ENCODE results near the gene CDC45. TPM values are rescaled to one million over a fixed set of nuclear protein-coding genes. Genes with fewer than 3 reads are reported as not detected.

Gene CDC45
- total RNA-seq, 4 donors from 2014 or later, result 0.34 TPM; not detected in 3

GRCh38 chr22:19543970-19544708 lies 64.4 kb downstream of the CDC45 start:
- TF ChIP-seq, protein P1, sequence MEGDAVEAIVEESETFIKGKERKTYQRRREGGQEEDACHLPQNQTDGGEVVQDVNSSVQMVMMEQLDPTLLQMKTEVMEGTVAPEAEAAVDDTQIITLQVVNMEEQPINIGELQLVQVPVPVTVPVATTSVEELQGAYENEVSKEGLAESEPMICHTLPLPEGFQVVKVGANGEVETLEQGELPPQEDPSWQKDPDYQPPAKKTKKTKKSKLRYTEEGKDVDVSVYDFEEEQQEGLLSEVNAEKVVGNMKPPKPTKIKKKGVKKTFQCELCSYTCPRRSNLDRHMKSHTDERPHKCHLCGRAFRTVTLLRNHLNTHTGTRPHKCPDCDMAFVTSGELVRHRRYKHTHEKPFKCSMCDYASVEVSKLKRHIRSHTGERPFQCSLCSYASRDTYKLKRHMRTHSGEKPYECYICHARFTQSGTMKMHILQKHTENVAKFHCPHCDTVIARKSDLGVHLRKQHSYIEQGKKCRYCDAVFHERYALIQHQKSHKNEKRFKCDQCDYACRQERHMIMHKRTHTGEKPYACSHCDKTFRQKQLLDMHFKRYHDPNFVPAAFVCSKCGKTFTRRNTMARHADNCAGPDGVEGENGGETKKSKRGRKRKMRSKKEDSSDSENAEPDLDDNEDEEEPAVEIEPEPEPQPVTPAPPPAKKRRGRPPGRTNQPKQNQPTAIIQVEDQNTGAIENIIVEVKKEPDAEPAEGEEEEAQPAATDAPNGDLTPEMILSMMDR (IDR thresholded peaks at IDR 0.05; ENCODE audit: low read depth), result no peak

GRCh38 chr22:19545935-19546207 lies 66.2 kb downstream of the CDC45 start:
- TF ChIP-seq, protein P1 (IDR thresholded peaks at IDR 0.05; ENCODE audit: low read depth), result no peak

GRCh38 chr22:19546680-19547079 lies 67.0 kb downstream of the CDC45 start:
- TF ChIP-seq, protein P1 (IDR thresholded peaks at IDR 0.05; ENCODE audit: low read depth), result no peak

- TF ChIP-seq, protein P1 (IDR thresholded peaks at IDR 0.05; ENCODE audit: low read depth), result no peak
Observed at GRCh38 chr22:19547620-19548019, 67.9 kb downstream of the CDC45 start.

GRCh38 chr22:19548964-19549363 lies 69.2 kb downstream of the CDC45 start:
- TF ChIP-seq, protein P1 (IDR thresholded peaks at IDR 0.05; ENCODE audit: low read depth), result no peak

- TF ChIP-seq, protein P1 (IDR thresholded peaks at IDR 0.05; ENCODE audit: low read depth), result no peak
Observed at GRCh38 chr22:19549428-19549827, 69.7 kb downstream of the CDC45 start.

DNA sequence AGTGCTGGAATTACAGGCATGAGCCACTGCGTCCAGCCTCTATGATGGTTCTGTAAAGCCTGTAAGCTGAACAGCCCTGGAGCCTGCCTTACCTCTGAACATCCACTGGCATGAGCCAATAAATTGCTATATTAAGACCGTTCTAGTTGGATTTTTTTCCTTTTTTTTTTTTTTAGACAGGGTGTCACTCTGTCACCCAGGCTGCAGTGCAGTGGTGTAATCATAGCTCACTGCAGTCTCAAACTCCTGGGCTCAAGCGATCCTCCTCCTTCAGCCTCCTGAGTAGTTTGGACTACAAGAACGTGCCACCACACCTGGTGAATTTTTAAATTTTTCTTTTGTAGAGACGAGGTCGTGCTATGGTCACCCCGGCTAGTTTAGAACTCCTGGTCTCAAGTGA lies 70.7 kb downstream of the CDC45 start:
- TF ChIP-seq, protein P1 (IDR thresholded peaks at IDR 0.05; ENCODE audit: low read depth), result no peak
